DLD1 (cell line): Measurements from ENCODE around the gene CTNND2.

Experiments used
- in situ Hi-C: cut with HindIII; loops from 2 replicates; pipeline ENCODE4 v1.10.0; 2017; ENCODE audit warnings: low sequenced_read_pairs

The CTNND2 gene

DNA sequence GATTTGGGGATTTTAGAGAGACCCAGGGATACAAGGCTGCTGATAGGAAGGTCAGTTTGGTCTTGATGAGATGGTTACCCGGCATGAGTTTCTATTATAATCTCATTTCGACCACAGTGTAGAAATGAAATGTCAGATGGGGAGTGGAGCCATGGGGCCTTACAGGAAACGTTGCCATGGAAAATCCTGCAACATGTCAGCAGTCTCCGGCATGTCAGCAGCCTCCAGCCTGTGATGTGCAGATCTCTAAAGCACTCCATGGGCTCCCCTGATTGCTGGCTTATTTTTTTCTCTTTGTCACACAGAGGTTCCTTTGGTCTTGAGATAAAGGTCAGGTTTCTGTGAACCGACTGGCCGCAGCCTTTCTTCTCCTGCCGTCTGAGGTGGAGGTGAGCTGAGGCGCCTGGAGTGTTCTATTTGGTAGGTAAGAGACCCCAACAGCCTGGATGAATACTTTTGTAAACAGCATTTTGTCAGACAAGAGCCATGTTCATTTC, 934.5 kb downstream of the CTNND2 start:
- in situ Hi-C loops, result no loop called here

DNA sequence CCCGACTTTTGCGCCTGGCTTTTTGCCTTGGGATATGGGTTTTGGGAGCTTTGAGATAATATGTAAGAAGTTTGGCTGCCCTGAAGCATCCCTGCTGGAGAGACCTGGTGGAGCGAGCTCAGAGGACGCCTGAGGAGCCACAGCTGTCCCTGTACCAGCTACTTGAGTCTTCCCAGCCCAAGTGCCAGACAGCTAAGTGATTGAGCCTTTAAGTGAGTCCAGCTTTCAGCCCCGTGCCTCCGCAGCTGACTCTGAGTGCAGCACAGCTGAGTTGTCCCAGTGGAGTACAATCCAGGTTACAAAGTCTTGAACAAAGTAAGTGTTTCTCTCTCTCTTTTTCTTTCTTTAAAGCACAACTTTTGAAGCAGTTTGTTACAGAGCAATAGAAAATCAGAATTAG, 939.4 kb downstream of the CTNND2 start:
- in situ Hi-C loops, result no loop called here

DNA sequence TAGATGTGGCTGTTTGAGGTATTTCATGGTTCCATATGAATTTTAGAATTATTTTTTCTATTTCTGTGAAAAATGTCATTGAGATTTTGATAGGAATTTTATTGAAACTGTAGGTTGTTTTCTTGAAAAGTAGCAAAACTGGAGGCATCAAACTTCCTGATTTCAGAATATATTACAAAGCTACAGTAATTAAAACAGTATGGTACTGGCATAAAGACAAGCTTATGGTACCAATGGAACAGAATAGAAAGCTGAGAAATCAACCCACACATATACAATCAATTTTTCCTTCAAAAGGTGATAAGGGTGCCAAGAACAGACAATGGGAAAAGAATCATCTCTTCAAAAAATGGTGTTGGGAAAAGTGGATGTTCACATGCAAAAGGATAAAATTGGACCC, 945.5 kb downstream of the CTNND2 start:
- in situ Hi-C loops, result no loop called here

DNA sequence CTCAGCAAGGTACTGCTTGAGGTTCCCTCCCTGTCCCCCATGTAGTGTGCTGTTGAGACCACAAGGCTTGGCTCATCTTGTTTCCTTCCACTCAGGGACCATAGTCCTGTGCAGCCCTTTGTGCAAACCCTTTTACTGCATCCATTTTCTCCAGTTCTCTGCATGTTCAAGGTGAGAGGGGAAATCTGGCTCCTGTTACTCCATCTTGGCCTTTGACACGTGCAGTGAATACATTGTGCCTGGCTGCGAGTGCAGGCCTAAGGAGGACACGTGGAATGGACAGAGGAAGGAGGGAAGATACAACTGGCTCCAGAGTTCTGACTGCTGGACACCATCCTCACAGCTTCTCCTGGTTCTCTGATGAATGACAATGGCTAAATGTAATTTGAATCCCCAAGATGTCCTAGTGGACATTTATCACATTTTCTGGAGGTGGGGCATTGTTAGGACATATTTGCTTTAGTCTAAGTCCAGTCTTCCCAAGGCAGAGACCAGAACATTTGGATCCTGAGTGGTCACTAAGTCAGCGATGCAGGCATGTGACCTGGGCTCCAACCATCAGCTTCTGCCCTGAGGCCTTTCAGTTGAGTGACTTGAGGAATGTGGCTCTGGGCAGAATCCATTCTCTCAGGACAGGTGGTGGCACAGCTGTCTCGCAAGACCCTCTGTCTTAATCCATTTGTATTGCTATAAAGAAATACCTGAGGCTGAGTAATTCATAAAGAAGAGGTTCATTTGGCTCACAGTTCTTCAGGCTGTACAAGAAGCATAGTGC, 954.2 kb downstream of the CTNND2 start:
- in situ Hi-C loops, result no loop called here

DNA sequence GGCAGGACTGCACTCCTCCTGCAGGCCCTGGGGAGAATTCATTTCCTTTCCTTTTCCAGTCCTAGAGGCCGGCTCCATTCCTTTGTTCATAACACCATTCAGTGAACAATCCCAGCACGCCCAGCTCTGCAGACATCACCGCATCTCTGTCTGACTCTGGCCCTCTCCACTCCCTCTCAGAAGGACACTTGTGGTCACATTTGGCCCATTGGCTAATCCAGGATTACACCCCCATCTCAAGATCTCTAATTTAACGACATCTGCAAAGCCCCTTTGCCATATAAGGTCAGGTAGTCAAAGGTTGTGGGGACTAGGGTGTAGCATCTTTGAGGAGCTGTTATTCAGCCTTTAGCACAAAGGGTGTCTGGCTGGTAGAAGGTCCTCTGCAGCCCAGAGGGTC, 958.2 kb downstream of the CTNND2 start:
- in situ Hi-C loops, result no loop called here

DNA sequence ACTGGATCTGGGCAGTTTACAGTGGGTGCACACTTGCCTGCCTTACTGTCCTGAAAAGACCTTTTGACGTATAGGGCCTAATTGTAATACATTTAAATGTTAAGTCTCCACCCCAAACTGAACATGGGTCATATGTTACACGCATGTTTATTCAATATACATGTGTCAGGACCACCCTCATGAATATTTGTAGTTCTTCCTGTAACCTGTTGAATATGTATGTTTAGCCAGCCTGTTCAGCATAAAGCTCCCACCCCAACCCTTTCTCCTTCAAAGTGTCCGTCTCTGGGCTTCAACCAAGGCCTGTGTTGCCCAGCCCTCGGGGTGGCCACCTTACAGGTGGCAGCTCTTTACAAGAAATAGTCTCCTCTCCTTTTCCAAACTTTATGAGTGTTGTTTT, 962.3 kb downstream of the CTNND2 start:
- in situ Hi-C loops, result no loop called here

DNA sequence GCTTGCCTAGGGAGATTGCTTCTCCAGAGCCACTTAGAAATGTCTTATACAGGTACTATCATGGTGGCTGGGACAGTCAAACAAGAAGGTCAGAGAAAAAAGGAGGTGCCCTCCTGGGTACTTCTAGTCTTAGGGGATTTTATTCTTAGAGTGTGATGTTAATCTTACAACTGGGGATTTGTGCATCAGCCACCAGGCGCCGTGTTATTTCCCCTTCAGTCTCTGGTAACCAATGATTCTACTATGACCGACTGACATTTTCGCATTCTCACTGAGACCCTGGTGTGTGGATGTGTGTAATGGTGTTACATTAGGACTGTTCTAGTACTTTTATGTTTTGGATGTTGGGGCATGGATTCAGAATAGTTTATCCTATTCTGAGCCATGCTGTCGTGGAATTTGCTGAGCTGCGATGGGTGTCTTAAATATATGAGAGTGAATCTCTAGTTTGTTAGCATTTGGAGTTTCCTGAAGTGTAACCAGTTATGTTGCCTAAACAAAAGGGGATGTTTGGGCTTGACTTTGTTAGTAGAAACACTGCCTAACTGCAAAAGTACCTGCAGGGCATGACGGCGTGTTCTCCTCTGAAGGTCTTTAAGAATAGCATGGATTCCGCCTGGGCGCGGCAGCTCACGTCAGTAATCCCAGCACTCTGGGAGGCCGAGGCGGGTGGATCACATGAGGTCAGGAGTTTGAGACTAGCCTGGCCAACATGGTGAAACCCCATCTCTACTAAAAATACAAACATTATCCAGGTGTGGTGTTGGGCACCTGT, 968.0 kb downstream of the CTNND2 start:
- in situ Hi-C loops, result no loop called here

DNA sequence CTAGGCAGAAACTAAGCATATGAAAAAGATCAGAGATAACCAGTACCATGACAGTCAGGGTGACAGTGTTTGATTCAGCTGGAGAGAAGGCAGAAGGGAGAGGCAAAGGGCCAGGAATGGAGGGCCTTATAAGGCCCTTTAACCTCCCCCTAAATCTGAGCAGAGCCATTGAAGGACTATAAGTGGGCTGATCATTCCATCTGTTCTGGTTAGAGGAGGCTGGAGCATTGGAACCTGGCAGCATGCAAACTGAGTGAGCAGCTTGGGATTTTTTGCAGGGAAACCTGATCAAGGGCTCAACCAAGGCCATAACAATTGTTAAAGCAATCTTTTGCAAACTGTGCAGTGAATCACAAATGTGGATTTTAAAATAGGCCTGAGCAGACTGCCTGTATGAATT, 968.7 kb downstream of the CTNND2 start:
- in situ Hi-C loops, result no loop called here

DNA sequence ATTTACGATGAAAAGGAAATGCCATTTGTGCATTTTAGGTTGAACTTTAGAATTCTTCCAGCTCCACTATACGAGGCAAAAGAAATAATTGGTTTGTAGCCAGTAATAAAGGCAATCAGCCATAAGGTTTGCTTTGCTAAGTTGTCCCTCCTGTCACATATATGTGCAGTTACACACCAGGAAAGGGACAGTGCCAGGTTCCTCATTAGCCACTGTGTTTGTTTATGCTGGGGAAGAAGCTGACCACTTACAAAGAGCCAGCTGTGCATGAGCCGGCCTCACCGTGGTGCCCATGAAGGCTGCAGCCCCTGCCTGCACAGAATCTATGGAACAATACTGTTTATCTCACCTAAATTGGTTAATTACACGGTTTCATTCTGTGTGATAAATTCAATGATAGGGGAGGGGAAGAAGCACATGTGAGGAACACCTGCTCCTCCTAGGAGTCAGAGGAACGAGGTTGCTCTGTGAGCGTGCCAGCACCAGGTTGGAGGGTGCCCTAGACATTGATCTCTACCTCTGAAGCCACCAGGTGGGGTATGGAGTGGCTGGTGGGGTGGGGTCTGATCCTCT, 969.4 kb downstream of the CTNND2 start:
- in situ Hi-C loops, result no loop called here

DNA sequence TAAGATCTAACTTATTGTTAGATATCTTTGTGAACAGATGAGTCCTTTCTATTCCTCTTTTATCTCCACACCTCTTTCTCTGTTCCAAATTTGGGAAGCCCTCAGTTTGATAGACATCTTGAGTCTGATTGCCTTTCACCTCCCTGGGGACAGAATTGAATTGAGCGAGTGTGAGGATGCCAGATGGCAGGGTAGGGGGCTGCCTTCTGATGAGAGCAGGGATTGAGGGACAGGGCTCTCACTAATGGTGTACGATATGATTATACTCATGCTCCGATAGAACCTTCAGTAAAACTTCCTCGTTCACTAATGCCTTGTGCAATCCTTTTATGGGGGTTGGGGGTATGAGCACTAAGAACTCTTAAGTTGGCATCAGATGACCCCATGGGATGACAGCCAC, 971.1 kb downstream of the CTNND2 start:
- in situ Hi-C loops, result no loop called here

DNA sequence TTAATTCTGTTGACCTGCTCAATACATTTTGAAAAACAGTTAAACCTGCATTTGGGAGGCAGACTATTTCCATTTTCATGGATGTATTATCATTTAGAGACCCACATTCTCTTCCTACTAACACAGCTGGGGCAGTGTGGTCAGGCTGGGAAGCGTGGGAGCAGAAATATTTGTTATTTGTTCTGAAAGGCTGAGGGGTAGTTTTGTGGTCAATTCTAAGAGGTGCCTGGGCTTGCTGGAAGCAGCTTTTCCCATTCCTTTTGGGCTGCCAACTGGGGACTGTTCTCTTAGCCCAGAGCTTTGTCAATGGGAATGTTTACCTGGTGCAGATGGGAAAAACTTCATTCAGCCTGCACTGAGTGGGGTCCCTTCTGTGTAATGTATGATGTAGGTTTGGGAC, 971.8 kb downstream of the CTNND2 start:
- in situ Hi-C loops, result no loop called here

DNA sequence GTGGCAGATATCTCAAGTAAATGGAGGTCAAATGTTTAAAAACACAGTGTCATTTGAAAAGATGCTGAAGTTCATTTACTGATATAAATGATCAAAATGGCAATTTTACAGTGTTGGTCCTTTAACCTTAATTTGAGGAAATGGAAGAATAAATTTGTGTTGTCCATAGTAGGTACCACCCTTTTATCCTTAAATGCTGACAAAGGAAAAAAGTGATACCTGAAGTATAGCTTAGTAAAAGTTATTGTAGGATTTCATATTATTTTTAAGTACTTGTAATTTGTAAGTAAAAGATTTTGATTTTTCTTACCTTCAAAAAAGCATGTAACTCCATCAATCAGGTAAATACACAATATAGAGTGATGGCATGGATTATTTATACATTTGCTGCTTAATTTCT, 976.6 kb downstream of the CTNND2 start:
- in situ Hi-C loops, result no loop called here

DNA sequence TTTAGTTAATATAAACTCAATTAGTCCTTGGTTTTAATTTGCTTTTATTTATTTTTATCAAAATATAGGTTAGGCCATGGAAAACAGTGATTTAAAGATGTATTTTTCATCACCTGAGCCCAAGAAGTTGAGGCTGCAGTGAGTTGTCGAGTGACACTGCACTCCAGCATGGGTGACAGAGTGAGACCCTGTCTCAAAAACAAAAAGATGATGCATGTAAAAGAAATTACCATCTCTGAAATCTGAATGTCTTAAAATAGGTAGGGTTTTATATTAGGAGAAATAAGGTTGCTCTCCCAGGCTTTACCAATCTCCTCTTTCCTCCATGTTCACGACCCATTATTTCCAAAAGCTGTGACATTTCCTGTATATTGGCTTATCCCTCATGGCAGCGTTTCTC, 980.9 kb downstream of the CTNND2 start:
- in situ Hi-C loops, result loop anchor here (5.0 kb wide), 1 partner anchor 64 kb away; no protein-coding TSS in a partner anchor
